Raji (cell line): Measurements from ENCODE around the gene ZNF519.

Experiments used
- POLR2A ChIP-seq: IDR thresholded peaks from 2 replicates; pipeline ENCODE4 v1.6.1; 2011; ENCODE audit warnings: low read depth, low read length, control low read depth; ENCODE audit not compliant: insufficient read depth

ZNF519 gene

DNA sequence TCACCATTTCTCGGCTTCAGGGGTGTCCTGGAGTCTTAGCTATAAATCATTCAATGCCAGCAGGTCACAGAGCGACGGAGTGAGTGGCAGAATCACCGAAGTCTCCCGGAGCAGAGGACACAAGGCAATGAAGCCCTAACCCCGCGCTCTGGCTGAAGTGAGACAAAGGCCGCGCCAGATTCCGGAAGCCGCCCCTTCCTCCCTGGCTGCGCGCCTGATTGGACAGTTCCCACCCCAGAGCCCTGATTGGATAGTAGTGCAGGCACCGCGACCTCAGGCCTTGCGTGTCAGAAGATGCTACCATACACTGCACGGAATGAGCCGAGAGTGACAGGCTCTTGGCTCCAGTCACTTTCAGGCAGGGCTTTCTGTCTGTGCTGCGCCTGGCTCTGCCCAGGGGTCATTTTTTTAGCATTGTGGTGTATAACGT is at the start of gene ZNF519:
Gene ZNF519 (minus strand): TSS at position 165 of the 430 bp plus-strand sequence. CDS start 158 bp downstream, at position 7.
- TF ChIP-seq POLR2A, result peak; percentile 63

- TF ChIP-seq POLR2A, result no peak
Observed at GRCh38 chr18:14179306-14179705, 47.1 kb upstream of the ZNF519 start.

DNA sequence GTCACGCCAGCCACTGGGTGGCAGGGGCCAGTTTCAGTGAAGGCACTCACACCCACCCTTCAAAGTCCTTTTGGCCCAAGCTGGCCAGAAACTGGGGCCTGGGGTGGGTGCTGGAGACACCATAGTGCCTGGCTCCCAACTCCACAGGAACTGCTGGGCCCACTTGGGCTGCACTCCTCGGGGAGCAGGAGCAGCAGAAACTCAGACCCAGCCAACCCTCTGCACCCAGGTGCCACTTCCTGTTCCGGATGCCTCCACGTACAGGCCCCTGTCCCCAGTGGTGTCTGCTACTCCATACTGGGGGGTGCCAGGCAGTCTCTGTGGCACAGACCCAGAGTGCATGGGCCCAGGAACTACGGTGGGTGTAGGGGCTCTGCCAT is 42.5 kb upstream of the ZNF519 start:
- no peak for TF ChIP-seq POLR2A

DNA sequence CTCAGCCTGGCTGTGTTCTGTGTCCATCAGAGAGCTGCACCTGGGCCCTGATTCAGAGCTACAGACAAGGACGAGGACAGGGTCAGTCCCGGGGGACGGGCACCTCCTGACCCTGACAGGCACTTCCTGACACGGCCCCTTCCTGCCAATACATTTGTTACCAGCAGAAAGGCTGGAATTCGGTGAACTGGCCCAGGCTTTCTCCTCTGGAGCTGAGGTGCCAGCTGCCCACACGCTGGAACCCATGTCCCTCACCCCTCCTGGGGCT is 12.3 kb upstream of the ZNF519 start:
- TF ChIP-seq POLR2A, result no peak

- TF ChIP-seq POLR2A, result no peak
Observed at GRCh38 chr18:14124689-14125088, 7.5 kb downstream of the ZNF519 start.

- TF ChIP-seq POLR2A, result no peak
Observed at GRCh38 chr18:14122097-14122496, 10.1 kb downstream of the ZNF519 start.

DNA sequence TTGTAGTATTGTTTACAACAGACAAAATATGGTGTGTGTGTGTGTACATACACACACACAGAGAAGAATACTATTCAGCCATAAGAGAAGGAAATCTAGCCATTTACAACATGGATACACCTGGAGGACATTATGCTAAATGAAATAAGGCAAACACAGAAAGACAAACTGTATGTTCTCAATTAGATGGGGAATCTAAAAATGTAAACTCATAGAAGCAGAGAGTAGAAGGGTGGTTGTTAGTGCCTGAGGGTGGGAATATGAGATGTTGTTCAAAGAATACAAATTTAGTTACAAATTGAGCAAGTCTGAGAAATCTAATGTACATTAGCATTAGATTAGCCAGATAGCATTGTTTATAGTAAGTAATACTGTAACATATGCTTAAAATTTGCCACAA is 11.3 kb downstream of the ZNF519 start:
- TF ChIP-seq POLR2A, result no peak

- no peak for TF ChIP-seq POLR2A
Observed at GRCh38 chr18:14117606-14118005, 14.6 kb downstream of the ZNF519 start.

DNA sequence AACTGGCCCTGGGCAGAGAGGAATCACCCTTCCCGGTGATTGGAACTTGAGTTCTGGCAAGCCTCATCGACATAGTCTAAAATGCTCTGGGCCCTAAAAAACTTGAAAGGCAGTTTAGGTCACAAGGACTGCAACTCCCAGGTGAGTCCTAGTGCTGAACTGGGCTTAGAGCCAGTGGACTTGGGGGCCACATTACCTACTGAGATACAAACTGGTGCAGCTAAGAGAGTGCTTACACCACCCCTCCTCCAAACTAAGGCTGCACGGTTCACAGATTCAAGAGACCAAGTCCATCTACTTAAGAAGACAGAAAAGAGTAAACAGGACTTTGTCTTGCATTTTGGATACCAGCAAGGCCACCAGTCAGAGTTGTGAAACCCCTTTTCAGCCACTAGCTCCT is 25.3 kb downstream of the ZNF519 start:
- no peak for TF ChIP-seq POLR2A

DNA sequence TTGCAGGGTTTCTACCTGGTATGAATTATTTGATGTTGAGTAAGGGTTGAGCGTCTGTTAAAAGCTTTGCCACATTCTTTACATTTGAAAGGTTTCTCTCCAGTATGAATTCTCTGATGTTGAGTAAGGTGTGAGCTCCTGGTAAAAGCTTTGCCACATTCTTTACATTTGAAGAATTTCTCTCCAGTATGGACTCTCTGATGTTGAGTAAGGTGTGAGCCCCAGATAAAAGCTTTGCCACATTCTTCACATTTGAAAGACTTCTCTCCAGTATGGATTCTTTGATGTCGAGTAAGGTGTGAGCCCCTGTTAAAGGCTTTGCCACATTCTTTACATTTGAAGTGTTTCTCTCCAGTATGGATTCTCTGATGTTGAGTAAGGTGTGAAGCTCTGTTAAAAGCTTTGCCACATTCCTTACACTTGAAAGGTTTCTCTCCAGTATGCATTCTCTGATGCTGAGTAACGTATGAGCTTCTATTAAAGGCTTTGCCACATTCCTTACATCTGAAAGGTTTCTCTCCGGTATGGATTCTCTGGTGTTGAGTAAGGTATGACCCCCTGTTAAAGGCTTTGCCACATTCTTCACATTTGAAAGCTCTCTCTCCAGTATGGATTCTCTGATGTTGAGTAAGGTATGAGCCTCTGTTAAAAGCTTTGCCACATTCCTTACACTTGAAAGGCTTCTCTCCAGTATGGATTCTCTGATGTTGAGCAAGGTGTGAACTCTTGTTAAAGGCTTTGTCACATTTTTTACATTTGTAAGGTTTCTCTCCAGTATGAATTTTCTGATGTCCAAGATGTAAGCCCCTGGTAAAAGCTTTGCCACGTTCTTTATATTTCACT is 27.1 kb downstream of the ZNF519 start:
- TF ChIP-seq POLR2A, result no peak

DNA sequence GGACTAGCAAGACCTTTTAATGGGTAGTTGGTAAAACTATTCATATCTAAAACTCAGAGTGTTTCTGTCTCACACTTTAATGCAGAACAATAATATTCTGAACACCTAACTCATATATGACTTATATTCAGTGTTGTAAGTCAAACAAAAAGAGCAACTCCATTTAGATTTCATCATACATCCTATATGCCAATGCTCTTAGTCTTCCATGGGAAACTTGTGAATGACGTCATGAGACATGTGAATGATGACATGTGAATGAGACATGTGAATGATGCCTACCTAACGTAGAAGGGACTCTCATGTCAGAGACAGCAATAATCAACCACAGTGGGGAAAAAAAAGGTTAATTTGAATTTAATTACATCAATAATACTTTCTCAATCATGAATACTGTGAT is 28.0 kb downstream of the ZNF519 start:
- no peak for TF ChIP-seq POLR2A

GRCh38 chr18:14100503-14101286 is 31.5 kb downstream of the ZNF519 start:
- TF ChIP-seq POLR2A, result no peak

DNA sequence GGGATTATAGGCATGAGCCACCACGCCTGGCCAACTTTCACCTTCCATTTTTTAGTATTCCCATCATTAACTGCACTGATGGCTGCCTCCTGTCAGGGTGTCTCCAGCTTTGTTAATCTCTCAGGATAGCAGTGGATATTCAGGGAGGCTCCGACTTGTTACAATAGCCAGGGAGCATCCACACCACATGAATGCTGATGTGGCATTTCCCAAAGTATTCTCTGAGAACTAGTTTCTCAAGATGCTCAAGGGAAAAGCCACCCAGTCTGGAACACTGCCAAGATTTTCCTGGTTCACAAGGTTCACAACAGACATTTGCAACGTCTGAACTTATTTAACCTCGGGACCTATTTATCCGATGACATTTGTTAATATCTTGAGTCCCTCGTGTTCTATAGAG is 33.8 kb downstream of the ZNF519 start:
- TF ChIP-seq POLR2A, result no peak

DNA sequence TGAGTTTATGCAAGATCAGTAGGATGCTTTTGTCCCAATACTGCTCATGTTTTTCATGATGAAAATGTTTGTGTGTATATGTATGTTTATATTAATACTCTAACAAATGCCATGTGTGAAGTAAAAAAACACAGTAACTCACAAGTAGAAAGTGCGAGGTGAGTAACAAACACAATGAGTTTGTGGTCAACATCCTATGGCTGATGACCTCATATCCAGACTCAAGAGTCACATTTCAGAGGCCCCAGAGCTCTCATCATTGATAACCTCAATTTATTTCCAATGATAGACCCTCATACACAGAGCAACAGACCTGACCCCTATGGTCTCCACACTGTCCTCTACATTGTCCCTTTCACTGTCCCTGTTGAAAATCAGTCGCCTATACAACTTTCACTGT is 34.5 kb downstream of the ZNF519 start:
- no peak for TF ChIP-seq POLR2A

GRCh38 chr18:14093307-14093915 is 38.8 kb downstream of the ZNF519 start:
- TF ChIP-seq POLR2A, result no peak
